Measurements from ENCODE around the gene IL6.
"Not testable (repeated sequence)": the region's sequence is repeated elsewhere in the genome, so short reads cannot be mapped to it uniquely, and the experiment has no call there.

IL6 gene

GRCh38 chr7:22704722-22705121, 22.3 kb upstream of the IL6 start:
- not testable (repeated sequence) for DNase-seq

DNA sequence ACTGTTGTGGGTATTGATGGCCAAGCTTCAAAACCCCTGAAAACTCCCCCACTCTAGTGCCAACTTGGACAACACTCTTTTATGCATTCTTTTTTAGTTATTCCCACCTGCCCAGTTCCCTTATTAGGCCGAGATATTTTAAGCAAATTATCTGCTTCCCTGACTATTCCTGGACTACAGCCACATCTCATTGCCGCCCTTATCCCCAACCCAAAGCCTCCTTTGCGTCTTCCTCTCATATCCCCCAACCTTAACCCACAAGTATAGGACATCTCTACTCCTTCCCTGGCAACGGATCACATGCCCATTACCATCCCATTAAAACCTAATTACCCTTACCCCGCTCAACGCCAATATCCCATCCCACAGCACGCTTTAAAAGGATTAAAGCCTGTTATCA, 21.1 kb upstream of the IL6 start:
- DNase-seq, result not testable (repeated sequence)

GRCh38 chr7:22707026-22707691, 19.8 kb upstream of the IL6 start:
- not testable (repeated sequence) for DNase-seq

DNA sequence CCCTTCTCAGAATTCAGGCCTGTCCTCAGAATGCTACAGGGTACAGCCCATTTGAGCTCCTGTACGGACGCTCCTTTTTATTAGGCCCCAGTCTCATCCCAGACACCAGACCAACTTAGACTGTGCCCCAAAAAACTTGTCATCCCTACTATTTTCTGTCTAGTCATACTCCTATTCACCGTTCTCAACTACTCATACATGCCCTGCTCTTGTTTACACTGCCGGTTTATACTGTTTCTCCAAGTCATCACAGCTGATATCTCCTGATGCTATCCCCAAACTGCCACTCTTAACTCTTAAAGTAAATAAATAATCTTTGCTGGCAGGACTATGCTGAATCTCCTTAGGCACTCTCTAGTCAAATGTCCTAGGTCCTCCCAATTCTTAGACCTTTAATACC, 18.8 kb upstream of the IL6 start:
- DNase-seq, result not testable (repeated sequence)

DNA sequence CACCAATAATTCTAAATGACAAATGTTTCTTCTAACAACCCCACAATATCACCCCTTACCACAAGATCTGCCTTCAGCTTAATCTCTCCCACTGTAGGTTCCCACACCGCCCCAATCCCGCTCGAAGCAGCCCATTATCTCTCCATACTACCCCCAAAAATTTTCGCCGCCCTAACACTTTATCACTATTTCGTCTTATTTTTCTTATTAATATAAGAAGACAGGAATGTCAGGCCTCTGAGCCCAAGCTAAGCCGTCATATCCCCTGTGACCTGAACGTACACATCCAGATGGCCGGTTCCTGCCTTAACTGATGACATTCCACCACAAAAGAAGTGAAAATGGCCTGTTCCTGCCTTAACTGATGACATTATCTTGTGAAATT, 18.3 kb upstream of the IL6 start:
- DNase-seq, result not testable (repeated sequence)

- not testable (repeated sequence) for DNase-seq
These were observed 17.8 kb upstream of the IL6 start for GRCh38 chr7:22709062-22709829.

- DNase-seq, result no peak
These were observed 17.1 kb upstream of the IL6 start for GRCh38 chr7:22709857-22710256.

- no peak for DNase-seq
These were observed 14.0 kb upstream of the IL6 start for GRCh38 chr7:22712999-22713398.

- DNase-seq, result no peak
These were observed 13.5 kb upstream of the IL6 start for GRCh38 chr7:22713463-22713862.

DNA sequence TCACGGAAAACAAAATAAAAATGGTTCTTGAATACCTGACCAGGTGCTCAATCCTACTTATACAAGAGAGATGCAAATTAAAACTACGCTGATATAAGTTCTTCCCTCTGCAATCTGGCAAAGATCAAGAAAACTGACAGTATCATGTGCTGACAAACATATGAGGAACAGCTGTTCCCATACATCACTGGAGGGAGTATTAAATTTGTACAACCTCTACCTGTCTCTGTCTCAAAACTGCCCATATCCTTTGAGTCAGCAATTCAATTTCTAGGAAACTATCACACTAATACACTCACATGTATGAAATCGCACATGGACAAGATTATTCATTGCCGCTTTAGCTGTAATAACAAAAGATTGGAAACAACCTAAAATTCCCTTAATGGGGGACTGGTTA, 11.0 kb upstream of the IL6 start:
- no peak for DNase-seq

DNA sequence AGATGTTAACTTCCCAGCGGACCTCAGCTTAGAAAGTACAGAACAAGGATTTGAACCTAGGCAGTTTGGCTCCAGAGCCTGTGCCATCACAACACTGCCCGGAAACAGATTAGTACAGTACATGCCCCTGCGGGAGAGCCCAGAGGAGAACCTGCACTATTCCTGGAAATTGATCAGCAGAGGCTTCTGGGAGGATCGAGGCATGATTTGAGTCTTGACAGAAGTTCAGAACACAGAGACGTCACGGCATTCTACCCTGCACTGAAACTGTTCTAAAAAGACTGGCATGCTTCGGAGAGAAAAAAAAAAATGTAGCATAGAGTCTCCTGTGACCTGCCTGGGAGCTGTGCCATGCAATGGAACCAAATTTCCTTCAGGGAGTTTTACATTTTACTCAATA, 9.2 kb upstream of the IL6 start:
- no peak for DNase-seq

GRCh38 chr7:22718200-22718711, 8.7 kb upstream of the IL6 start:
- DNase-seq, result no peak

DNA sequence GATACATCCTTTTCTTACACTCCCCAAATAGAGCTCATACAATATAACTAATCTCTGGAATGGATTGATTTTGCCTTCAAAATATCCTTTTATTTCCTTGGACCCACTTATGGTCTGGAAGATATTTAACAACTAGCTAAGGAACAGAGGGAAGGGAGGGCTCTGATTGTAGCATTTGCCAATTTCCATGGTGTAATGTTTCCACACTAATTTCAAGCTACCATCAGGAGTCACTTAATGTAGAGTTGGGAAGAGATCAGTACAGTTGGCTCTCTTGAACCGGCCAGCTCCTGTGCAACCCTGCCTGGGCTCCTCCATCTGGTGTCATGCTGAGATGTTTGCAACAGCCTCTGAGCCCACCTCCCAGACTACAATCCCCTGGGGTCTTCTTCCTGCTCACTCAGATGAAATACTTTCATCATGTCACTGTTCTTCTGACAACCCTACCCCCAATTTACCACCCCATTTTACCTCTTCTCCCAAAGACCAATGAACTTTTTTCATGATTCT, 8.0 kb upstream of the IL6 start:
- no peak for DNase-seq

DNA sequence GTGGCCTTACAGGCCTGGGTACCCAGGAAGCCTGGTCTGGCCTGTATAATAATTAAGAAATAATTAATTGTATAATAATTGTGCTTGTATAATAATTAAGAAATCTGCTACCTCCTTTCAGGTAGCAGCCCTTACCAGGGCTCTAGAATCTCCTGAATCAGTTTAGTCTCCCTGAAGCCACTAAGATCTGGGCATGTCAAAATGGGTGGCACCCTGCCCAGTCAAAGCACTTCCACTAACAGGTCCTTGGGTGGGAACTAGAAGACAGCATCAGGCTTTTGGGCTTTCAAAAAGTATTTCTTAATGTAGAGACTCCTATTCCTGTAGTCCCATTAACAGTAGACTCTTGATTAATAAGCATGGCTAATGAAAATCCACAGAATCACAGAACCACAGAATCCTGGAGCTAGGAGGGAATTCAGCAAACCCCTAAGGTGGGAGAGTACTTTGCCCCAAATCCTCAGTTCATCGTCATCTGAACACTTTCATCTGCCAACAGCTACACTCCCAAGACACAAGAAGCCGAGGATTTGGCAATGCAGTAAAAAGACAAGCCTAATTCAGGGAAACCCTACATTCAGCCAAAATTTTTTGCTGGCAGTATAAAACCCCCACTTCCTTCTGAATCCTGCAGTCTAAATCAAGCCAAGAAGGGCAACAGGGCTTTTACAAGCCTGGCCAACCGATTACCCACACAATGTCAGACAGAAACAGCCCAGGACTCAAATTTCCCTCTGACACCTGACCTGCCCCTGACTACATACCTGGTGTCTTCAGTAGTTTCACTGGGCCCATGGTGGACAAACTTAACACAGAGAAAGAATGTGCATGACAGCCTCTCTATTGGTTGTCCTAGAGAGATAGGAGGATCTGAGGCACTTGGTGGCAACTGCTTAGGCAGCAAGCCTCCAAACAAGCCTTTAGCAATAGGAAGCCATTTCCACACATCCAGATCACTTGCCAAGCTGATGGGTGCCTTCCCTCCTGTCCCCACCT, 5.9 kb upstream of the IL6 start:
- no peak for DNase-seq

GRCh38 chr7:22722536-22723180, 4.3 kb upstream of the IL6 start:
- DNase-seq, result no peak

DNA sequence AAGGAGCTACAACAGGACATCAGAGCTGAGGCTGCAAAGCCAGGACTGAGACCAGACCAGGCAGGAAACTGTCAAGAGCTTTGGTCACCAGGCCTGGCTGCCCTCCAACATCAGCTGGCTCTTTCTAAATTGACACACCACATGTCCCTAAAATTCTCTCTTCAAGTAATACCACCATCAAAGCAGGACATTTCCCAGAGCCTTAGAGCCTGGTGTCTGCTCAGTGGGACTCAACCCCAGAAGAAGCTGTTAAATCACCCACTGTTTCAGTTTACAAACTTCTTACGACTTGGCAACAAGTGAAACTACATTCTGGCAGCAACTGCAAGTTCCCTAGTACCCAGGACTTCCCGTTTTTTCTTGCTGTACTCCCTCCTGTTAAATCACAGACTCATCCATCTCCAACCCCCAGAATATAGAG, 3.8 kb upstream of the IL6 start:
- no peak for DNase-seq

- no peak for DNase-seq
These were observed 3.4 kb upstream of the IL6 start for GRCh38 chr7:22723637-22724036.

GRCh38 chr7:22724861-22725260, 2.1 kb upstream of the IL6 start:
- no peak for DNase-seq

- DNase-seq, result no peak
These were observed 1.4 kb upstream of the IL6 start for GRCh38 chr7:22725585-22725984.

DNA sequence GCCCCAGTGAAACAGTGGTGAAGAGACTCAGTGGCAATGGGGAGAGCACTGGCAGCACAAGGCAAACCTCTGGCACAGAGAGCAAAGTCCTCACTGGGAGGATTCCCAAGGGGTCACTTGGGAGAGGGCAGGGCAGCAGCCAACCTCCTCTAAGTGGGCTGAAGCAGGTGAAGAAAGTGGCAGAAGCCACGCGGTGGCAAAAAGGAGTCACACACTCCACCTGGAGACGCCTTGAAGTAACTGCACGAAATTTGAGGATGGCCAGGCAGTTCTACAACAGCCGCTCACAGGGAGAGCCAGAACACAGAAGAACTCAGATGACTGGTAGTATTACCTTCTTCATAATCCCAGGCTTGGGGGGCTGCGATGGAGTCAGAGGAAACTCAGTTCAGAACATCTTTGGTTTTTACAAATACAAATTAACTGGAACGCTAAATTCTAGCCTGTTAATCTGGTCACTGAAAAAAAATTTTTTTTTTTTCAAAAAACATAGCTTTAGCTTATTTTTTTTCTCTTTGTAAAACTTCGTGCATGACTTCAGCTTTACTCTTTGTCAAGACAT, 574 bp upstream of the IL6 start:
- peak; percentile 36 for DNase-seq

DNA sequence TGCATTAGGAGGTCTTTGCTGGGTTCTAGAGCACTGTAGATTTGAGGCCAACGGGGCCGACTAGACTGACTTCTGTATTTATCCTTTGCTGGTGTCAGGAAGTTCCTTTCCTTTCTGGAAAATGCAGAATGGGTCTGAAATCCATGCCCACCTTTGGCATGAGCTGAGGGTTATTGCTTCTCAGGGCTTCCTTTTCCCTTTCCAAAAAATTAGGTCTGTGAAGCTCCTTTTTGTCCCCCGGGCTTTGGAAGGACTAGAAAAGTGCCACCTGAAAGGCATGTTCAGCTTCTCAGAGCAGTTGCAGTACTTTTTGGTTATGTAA, 675 bp downstream of the IL6 start:
- no peak for DNase-seq

DNA sequence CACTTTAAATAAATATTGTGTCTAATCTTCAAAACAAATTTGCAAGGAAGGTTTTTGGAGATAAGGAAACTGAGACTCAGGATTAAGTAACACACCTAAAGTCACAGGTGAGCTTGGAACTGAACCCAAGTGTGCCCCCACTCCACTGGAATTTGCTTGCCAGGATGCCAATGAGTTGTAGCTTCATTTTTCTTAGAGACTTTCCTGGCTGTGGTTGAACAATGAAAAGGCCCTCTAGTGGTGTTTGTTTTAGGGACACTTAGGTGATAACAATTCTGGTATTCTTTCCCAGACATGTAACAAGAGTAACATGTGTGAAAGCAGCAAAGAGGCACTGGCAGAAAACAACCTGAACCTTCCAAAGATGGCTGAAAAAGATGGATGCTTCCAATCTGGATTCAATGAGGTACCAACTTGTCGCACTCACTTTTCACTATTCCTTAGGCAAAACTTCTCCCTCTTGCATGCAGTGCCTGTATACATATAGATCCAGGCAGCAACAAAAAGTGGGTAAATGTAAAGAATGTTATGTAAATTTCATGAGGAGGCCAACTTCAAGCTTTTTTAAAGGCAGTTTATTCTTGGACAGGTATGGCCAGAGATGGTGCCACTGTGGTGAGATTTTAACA, 1.5 kb downstream of the IL6 start:
- no peak for DNase-seq
